Hepatocyte (in vitro differentiated cells): Measurements from ENCODE around the gene YWHAQ.

Source experiments
- EZH2 ChIP-seq: fragments of 200-600 bp; sonication (generic); IDR thresholded peaks from 2 replicates; pipeline ENCODE4 v1.6.1; 2016; ENCODE audit warnings: antibody characterized with exemption, mild to moderate bottlenecking, borderline replicate concordance
- TF ChIP-seq, protein P1 (sequence below): fragments of 200-600 bp; sonication (generic); IDR thresholded peaks from 2 replicates; pipeline ENCODE4 v1.5.1; 2016; ENCODE audit warnings: antibody characterized with exemption, mild to moderate bottlenecking; ENCODE audit not compliant: poor library complexity

DNA sequence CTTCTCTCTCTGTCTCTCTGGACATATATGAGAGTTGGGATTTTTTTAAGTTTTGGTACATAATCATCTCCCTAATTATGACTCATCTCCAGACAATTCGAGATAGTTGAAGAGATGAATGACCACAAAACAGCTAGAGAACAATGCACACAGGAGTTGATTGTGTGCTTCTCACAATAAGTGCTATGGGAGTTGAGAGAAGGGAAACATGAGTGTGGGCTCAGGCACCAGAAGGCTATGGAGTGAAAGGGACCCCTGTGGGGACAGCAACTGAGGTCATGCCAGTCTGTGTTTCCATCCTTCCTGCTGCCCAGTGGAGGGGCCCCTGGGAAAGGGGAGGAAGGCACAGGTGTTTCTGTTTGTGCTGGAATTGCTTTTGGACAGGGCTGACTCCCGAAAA, 6.5 kb upstream of the YWHAQ start:
- TF ChIP-seq, protein P1, sequence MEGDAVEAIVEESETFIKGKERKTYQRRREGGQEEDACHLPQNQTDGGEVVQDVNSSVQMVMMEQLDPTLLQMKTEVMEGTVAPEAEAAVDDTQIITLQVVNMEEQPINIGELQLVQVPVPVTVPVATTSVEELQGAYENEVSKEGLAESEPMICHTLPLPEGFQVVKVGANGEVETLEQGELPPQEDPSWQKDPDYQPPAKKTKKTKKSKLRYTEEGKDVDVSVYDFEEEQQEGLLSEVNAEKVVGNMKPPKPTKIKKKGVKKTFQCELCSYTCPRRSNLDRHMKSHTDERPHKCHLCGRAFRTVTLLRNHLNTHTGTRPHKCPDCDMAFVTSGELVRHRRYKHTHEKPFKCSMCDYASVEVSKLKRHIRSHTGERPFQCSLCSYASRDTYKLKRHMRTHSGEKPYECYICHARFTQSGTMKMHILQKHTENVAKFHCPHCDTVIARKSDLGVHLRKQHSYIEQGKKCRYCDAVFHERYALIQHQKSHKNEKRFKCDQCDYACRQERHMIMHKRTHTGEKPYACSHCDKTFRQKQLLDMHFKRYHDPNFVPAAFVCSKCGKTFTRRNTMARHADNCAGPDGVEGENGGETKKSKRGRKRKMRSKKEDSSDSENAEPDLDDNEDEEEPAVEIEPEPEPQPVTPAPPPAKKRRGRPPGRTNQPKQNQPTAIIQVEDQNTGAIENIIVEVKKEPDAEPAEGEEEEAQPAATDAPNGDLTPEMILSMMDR, result no peak
- TF ChIP-seq EZH2, result no peak
